ENCODE data around the gene RMND1.

- TF ChIP-seq, protein P1, sequence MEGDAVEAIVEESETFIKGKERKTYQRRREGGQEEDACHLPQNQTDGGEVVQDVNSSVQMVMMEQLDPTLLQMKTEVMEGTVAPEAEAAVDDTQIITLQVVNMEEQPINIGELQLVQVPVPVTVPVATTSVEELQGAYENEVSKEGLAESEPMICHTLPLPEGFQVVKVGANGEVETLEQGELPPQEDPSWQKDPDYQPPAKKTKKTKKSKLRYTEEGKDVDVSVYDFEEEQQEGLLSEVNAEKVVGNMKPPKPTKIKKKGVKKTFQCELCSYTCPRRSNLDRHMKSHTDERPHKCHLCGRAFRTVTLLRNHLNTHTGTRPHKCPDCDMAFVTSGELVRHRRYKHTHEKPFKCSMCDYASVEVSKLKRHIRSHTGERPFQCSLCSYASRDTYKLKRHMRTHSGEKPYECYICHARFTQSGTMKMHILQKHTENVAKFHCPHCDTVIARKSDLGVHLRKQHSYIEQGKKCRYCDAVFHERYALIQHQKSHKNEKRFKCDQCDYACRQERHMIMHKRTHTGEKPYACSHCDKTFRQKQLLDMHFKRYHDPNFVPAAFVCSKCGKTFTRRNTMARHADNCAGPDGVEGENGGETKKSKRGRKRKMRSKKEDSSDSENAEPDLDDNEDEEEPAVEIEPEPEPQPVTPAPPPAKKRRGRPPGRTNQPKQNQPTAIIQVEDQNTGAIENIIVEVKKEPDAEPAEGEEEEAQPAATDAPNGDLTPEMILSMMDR (IDR thresholded peaks at IDR 0.05), result no peak
- TF ChIP-seq POLR2A (IDR thresholded peaks at IDR 0.05), result no peak
Observed at GRCh38 chr6:151495380-151495779, 43.5 kb upstream of the RMND1 start.

Data from adrenal gland (tissue), 5 donors.